Subcutaneous abdominal adipose tissue (tissue), 5 donors: ENCODE data around the gene CCDC183.
"Not testable (repeated sequence)": the region's sequence is repeated elsewhere in the genome, so short reads cannot be mapped to it uniquely, and the experiment has no call there.

Source experiments
- H3K27ac ChIP-seq: one replicate; pipeline ENCODE4 v1.7.0; 2013; ENCODE audit warnings: low read depth, mild to moderate bottlenecking, inconsistent platforms, low read length, moderate library complexity
- H3K27me3 ChIP-seq, 5 donors: one replicate each; pipeline ENCODE4 v1.7.0; 2013; ENCODE audit warnings: low read length in 5 of 5, inconsistent platforms in 1 of 5; ENCODE audit not compliant: control insufficient read depth in 5 of 5, insufficient read depth in 4 of 5
- H3K36me3 ChIP-seq, 5 donors: one replicate each; pipeline ENCODE4 v1.7.0; 2013; ENCODE audit warnings: low read length in 5 of 5; ENCODE audit not compliant: control insufficient read depth in 5 of 5, insufficient read depth in 5 of 5
- H3K4me1 ChIP-seq, 5 donors: one replicate each; pipeline ENCODE4 v1.7.0; 2013; ENCODE audit warnings: low read length in 5 of 5, mild to moderate bottlenecking in 3 of 5, moderate library complexity in 1 of 5; ENCODE audit not compliant: control insufficient read depth in 5 of 5, insufficient read depth in 5 of 5
- H3K4me3 ChIP-seq, 5 donors: one replicate each; pipeline ENCODE4 v1.7.0; 2013; ENCODE audit warnings: low read length in 5 of 5, low read depth in 1 of 5
- H3K9ac ChIP-seq, 5 donors: one replicate each; pipeline ENCODE4 v1.7.0; 2013; ENCODE audit warnings: low read length in 5 of 5, mild to moderate bottlenecking in 4 of 5, moderate library complexity in 3 of 5
- H3K9me3 ChIP-seq, 5 donors: one replicate each; pipeline ENCODE4 v1.7.0; 2013; ENCODE audit warnings: low read length in 5 of 5; ENCODE audit not compliant: control insufficient read depth in 5 of 5
- donor health status: healthy.
- donor health status: healthy.
- donor health status: healthy.
- donor health status: healthy.
- donor health status: healthy.

CCDC183 gene

GRCh38 chr9:136790640-136791515 lies 5.3 kb upstream of the CCDC183 start, which contains the start of gene TMEM141:
TMEM141 (plus strand) TSS chr9:136791344; CDS start chr9:136791371, 27 bp downstream.
- Histone ChIP-seq H3K9me3 (no peaks in the 10 kb centered on the region), H3K9ac (peak within 1 kb of the TSS; percentile 63 to 89 (median 80)), H3K4me1 (peaks cover 3 to 38% (median 25%) of the 10 kb centered on the region in 5 donors), H3K27me3 (peaks cover 0 to 5% (median 0%) of the 10 kb centered on the region in 5 donors), H3K4me3 (peak within 1 kb of the TSS; percentile 56 to 92 (median 84)), H3K27ac (peak within 1 kb of the TSS; percentile 74), H3K36me3 (peaks cover 0 to 8% (median 4%) of the 10 kb centered on the region in 5 donors)

DNA sequence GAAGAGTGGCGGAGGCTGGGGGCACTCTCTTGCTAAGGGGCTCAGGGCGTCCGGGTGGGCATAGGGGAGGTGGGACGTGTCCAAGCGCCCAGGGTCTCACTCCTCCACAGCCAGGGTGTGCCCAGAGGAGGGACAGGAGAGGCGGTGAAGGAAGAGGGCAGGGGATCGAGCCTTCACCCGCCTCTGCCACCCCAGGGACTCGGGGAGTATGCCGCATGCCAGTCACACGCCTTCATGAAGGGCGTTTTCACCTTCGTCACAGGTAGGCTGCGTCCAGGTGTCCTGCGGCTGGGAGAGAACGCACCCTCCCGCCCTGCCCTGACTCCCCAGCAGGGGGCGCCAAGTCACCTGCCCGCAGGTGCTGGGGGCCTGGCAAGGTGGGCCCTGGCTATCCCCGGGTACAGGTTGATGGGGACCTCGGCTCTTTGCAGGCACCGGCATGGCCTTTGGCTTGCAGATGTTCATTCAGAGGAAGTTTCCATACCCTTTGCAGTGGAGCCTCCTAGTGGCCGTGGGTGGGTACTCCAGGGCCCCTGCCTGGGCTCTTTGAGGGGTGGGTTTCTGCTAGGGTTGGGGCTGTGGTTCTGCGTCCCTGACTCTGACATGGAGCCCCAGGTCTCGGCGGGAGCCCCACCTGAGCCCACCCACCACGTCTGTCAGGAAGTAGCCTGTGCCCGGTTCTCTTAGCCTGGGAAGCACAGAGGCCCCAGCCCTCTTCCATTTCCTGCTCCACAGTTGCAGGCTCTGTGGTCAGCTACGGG lies 4.4 kb upstream of the CCDC183 start:
- peak overlapping the region; percentile 56 to 92 (median 84) for H3K4me3 ChIP-seq
- peaks cover 0 to 8% (median 4%) of the 10 kb centered on the region in 5 donors for H3K36me3 ChIP-seq
- H3K9ac ChIP-seq: peak overlapping the region; percentile 63 to 89 (median 80)
- peaks cover 0 to 12% (median 0%) of the 10 kb centered on the region in 5 donors for H3K27me3 ChIP-seq
- no peaks in the 10 kb centered on the region for H3K9me3 ChIP-seq
- peaks cover 3 to 42% (median 31%) of the 10 kb centered on the region in 5 donors for H3K4me1 ChIP-seq
- peak overlapping the region; percentile 74 for H3K27ac ChIP-seq

DNA sequence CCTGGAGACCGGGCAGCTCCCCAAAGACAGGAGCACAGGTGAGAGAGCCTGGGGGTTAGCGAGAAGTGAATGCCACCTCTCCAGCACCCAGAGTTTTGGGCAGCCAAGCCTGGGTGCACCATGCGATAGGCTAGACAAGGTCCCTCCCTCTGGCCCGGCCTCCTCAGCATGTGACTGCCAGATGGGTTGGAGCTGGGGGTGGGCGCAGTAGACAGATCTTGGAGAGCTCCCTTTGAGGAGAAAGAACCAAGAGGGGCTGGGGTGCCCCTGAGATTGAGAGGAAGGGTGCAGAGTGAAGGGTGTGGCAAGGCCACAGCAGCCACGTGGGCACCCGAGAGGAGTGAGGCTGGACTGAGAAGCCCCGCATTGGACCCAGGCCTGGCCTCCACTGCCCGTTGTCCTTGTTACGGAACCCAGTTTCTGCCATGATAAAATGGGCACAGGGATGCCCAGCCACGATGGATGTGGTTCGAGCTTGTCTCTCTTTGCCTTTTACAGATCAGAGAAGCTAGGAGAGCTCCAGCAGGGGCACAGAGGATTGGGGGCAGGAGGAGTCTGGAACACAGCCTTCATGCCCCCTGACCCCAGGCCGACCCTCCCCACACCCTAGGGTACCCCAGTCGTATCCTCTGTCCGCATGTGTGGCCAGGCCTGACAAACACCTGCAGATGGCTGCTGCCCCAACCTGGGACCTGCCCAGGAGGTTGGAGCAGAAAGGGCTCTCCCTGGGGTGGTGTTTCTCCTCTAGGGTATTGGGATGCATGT lies 3.6 kb upstream of the CCDC183 start:
- H3K4me3 ChIP-seq: peak overlapping the region; percentile 50 to 92 (median 84)
- H3K27me3 ChIP-seq: peaks cover 0 to 15% (median 3%) of the 10 kb centered on the region in 5 donors
- peaks cover 0 to 8% (median 4%) of the 10 kb centered on the region in 5 donors for H3K36me3 ChIP-seq
- H3K27ac ChIP-seq: no peak overlapping the region
- H3K9ac ChIP-seq: peak overlapping the region in 2 of 5 donors; percentile 80 to 89
- peaks cover 3 to 43% (median 33%) of the 10 kb centered on the region in 5 donors for H3K4me1 ChIP-seq
- H3K9me3 ChIP-seq: no peaks in the 10 kb centered on the region

GRCh38 chr9:136793086-136793946 lies 2.8 kb upstream of the CCDC183 start:
- Histone ChIP-seq H3K4me3 (no peak overlapping the region), H3K27ac (no peak overlapping the region), H3K27me3 (peaks cover 0 to 15% (median 3%) of the 10 kb centered on the region in 5 donors), H3K4me1 (peaks cover 3 to 43% (median 31%) of the 10 kb centered on the region in 5 donors), H3K36me3 (peaks cover 0 to 8% (median 4%) of the 10 kb centered on the region in 5 donors), H3K9ac (no peak overlapping the region), H3K9me3 (no peaks in the 10 kb centered on the region)

DNA sequence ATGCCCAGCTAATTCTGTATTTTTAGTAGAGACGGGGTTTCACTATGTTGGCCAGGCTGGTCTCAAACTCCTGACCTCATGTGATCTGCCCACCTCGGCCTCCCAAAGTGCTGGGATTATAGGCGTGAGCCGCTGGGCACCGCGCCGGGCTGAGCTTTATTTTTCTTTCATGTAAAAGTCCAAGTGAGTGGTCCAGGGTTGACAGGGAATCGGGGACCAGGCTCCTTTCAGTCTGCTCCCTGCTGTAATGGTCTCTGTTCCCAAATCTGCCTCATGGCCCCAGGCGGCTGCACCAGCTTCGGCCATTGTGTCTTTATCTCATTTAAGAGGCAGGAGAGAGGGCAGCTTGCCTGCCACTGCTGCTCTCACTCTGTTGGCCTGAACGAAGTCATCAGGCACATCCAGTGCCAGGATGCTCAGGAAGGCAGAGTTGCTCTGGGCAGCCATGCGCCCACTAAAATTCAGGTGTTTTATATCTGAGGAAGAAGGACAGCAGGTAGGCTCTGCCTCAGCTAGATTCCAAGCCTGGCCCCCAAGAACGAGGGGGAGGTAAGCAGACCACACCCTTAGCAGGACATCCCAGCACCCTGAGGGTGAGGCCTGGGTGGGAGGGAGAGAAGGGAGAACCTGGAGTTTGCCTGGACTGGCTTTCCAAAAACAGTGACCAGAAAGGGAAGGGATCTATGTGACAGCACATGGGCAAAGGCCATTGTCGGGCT lies 1.7 kb upstream of the CCDC183 start:
- Histone ChIP-seq H3K36me3 (peaks cover 0 to 8% (median 4%) of the 10 kb centered on the region in 5 donors), H3K9me3 (no peaks in the 10 kb centered on the region), H3K4me1 (peaks cover 3 to 45% (median 32%) of the 10 kb centered on the region in 5 donors), H3K27ac (no peak overlapping the region), H3K9ac (no peak overlapping the region), H3K4me3 (no peak overlapping the region), H3K27me3 (peaks cover 11 to 26% (median 13%) of the 10 kb centered on the region in 5 donors)

- peaks cover 3 to 50% (median 38%) of the 10 kb centered on the region in 5 donors for H3K4me1 ChIP-seq
Observed at GRCh38 chr9:136795000-136795348, 1.2 kb upstream of the CCDC183 start.

GRCh38 chr9:136796775-136797347 lies 723 bp downstream of the CCDC183 start:
- peaks cover 19 to 40% (median 23%) of the 10 kb centered on the region in 5 donors for H3K27me3 ChIP-seq
- H3K27ac ChIP-seq, H3K36me3 ChIP-seq, H3K9me3 ChIP-seq, H3K4me3 ChIP-seq, H3K9ac ChIP-seq: not testable (repeated sequence)
- peaks cover 0 to 48% (median 33%) of the 10 kb centered on the region in 5 donors for H3K4me1 ChIP-seq

More at GRCh38 chr9:136795000-136795348, 1.2 kb upstream of the CCDC183 start:
- peaks cover 0 to 8% (median 4%) of the 10 kb centered on the region in 5 donors for H3K36me3 ChIP-seq
- no peak overlapping the region for H3K27ac ChIP-seq
- H3K9me3 ChIP-seq: no peaks in the 10 kb centered on the region
- no peak overlapping the region for H3K4me3 ChIP-seq
- peaks cover 15 to 31% (median 16%) of the 10 kb centered on the region in 5 donors for H3K27me3 ChIP-seq
- no peak overlapping the region for H3K9ac ChIP-seq

DNA sequence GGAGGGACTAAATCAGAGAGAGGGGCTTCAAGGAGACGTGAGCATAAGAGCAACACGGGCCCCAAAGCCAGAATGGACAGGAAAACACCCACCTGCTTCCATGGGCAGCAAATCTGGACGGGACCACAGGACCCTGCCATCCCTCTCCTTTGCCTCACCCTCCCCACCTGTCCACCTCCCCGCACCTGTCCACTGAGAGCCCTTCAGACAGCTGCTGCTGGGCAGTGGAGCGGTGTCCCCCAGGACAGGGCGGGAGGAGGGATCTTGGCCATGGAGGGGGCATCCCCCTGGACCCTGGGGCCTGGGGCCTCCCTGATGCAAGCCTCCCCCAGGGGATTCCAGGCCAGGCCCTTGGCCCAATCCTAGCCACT lies 2.6 kb downstream of the CCDC183 start:
- Histone ChIP-seq H3K9ac (no peak overlapping the region), H3K27ac (no peak overlapping the region), H3K27me3 (peaks cover 25 to 47% (median 29%) of the 10 kb centered on the region in 5 donors), H3K36me3 (no peaks in the 10 kb centered on the region), H3K4me1 (peaks cover 0 to 41% (median 25%) of the 10 kb centered on the region in 5 donors), H3K9me3 (no peaks in the 10 kb centered on the region), H3K4me3 (no peak overlapping the region)
